Stomach (tissue), 19 donors: ENCODE results near the gene MASP2. TPM values are rescaled to one million over a fixed set of nuclear protein-coding genes. Genes with fewer than 3 reads are reported as not detected.
"Not testable (repeated sequence)": the region's sequence is repeated elsewhere in the genome, so short reads cannot be mapped to it uniquely, and the experiment has no call there.

Source experiments
- DNase-seq, 2 donors: peaks; one replicate each; pipeline versions ENCODE4 v3.0.0 to v3.0.0-alpha.2; 2013 to 2019
- H3K27ac ChIP-seq, 5 donors: fragments of 200-600 bp in 4 of 5; sonication (generic) in 4 of 5; one replicate each; pipeline ENCODE4 v1.5.1; 2013 to 2019; ENCODE audit warnings: mild to moderate bottlenecking in 1 of 5, moderate library complexity in 1 of 5
- H3K27me3 ChIP-seq, 3 donors: fragments of 200-600 bp; sonication (generic); one replicate each; pipeline ENCODE4 v1.5.1; 2017 to 2019; ENCODE audit warnings: mixed run types in 1 of 3
- H3K36me3 ChIP-seq, 4 donors: fragments of 200-600 bp; sonication (generic); 1 replicate in 3 of 4; 2 replicates in 1 of 4; pipeline ENCODE4 v1.5.1; 2016 to 2019
- H3K4me1 ChIP-seq, 4 donors: fragments of 200-600 bp; sonication (generic); one replicate each; pipeline ENCODE4 v1.5.1; 2016 to 2019
- H3K4me3 ChIP-seq, 4 donors: fragments of 200-600 bp; sonication (generic) in 3 of 4; one replicate each; pipeline ENCODE4 v1.5.1; 2016 to 2019; ENCODE audit warnings: mild to moderate bottlenecking in 1 of 4
- H3K9me3 ChIP-seq, 4 donors: fragments of 200-600 bp; sonication (generic); one replicate each; pipeline ENCODE4 v1.5.1; 2016 to 2019
- CTCF ChIP-seq, 7 experiments: fragments of 450-650 bp in 4 of 7; fragments of 200-600 bp in 3 of 7; sonication (generic) in 3 of 7; IDR thresholded peaks; one replicate each; pipeline ENCODE4 v1.5.1; 2016 to 2019; ENCODE audit warnings: antibody characterized with exemption in 7 of 7, control low read depth in 2 of 7, mild to moderate bottlenecking in 1 of 7
- EP300 ChIP-seq: sonication (generic); formaldehyde crosslinking; IDR thresholded peaks from one replicate; pipeline ENCODE4 v1.6.1; 2017; ENCODE audit warnings: antibody characterized with exemption
- POLR2A ChIP-seq, 4 donors: fragments of 450-650 bp; IDR thresholded peaks; one replicate each; pipeline ENCODE4 v1.6.1; 2016; ENCODE audit warnings: antibody characterized with exemption in 4 of 4, control low read depth in 2 of 4, mild to moderate bottlenecking in 1 of 4, moderate library complexity in 1 of 4
- POLR2AphosphoS5 ChIP-seq, 3 donors: sonication (generic); formaldehyde crosslinking; IDR thresholded peaks; one replicate each; pipeline ENCODE4 v1.6.1; 2016; ENCODE audit warnings: antibody characterized with exemption in 3 of 3
- WGBS, 5 donors: extraction: QIAGEN DNeasy Blood & Tissue Kit in 3 of 5; methylation state at CpG; one replicate each; pipeline versions ENCODE4 v1.1.5 to v1.1.7; 2013 to 2018; 5-methylcytosine and 5-hydroxymethylcytosine counted together
- intact Hi-C: fragments of 100-400 bp; cut with DNase I; formaldehyde crosslinking; loops from one replicate; pipeline ENCODE4 v1.15.1; 2023; ENCODE audit warnings: low total_unique reads
- long read RNA-seq, 10 donors: transcript quantifications; one replicate each; lab custom pipeline, GENCODE V29; 2026
- polyA plus RNA-seq, 3 donors: library from polyadenylated mRNA; stranded (reverse); fragments of 200-250 nt; gene quantifications; one replicate each; pipeline ENCODE4 v1.2.3, GENCODE V29; 2013
- total RNA-seq, 5 donors: library from RNA; depleted of rRNA; stranded (reverse); fragments of >200 nt; gene quantifications; one replicate each; pipeline versions ENCODE4 v1.1.0 to v1.2.3, GENCODE V29; 2014 to 2016
- donor health status: healthy with polysubstance abuse.
- donor health status: Bipolar disorder and iron deficiency.
- donor health status: healthy.

The MASP2 gene
- not detected for total RNA-seq
- polyA plus RNA-seq, result not detected
- long read RNA-seq, donor 1, result 0 reads
- long read RNA-seq, donor 2, result 0 reads
- long read RNA-seq, donor 3, result 0 reads
- long read RNA-seq, donor 4, result 0 reads
- long read RNA-seq, donor 5, partial matches to known transcripts, result 6 of 6 reads
- long read RNA-seq, donor 5, other reads (novel, unspliced or antisense), result 0 of 6 reads
- long read RNA-seq, donor 6, result 0 reads
- long read RNA-seq, donor 7, result 0 reads
- long read RNA-seq, donor 8, partial matches to known transcripts, result 5 of 5 reads
- long read RNA-seq, donor 8, other reads (novel, unspliced or antisense), result 0 of 5 reads
- long read RNA-seq, donor 9, result 0 reads
- long read RNA-seq, donor 10, result 0 reads

- H3K27ac ChIP-seq, result no peak within 1 kb of the TSS
- TF ChIP-seq POLR2AphosphoS5 (IDR thresholded peaks at IDR 0.05) (no peak), POLR2A (IDR thresholded peaks at IDR 0.05) (no peak)
- no peaks in the 10 kb centered on the region for H3K36me3 ChIP-seq
- no peaks in the 10 kb centered on the region for H3K9me3 ChIP-seq
- H3K4me1 ChIP-seq, result peaks cover 0 to 3% (median 1%) of the 10 kb centered on the region in 4 donors
- intact Hi-C loops, result no loop called here
- H3K27me3 ChIP-seq, result peaks cover 0 to 8% (median 0%) of the 10 kb centered on the region in 3 donors
- H3K4me3 ChIP-seq, result no peak within 1 kb of the TSS
- WGBS, 5 donors, result 85 to 91% (median 88%) methylated on average over 15 to 28 of the region's 28 CpGs
- DNase-seq, result no peak
Measured at GRCh38 chr1:11046625-11047365, at the start of gene MASP2. Gene MASP2, minus strand, starts transcription at chr1:11047239. Its CDS starts 32 bp downstream, at chr1:11047207.

GRCh38 chr1:11083784-11084183, 36.7 kb upstream of the MASP2 start:
- H3K36me3 ChIP-seq, result peaks cover 52 to 80% (median 74%) of the 10 kb centered on the region in 4 donors
- H3K27ac ChIP-seq, H3K9me3 ChIP-seq, H3K27me3 ChIP-seq, H3K4me1 ChIP-seq, H3K4me3 ChIP-seq, DNase-seq, intact Hi-C loops: not testable (repeated sequence)
- 90 to 100% (median 96%) methylated on average over 2 to 3 of the region's 3 CpGs for WGBS, 5 donors

GRCh38 chr1:11080931-11081330, 33.9 kb upstream of the MASP2 start:
- intact Hi-C loops, result no loop called here
- Histone ChIP-seq H3K9me3 (no peaks in the 10 kb centered on the region), H3K4me1 (no peaks in the 10 kb centered on the region), H3K4me3 (no peak overlapping the region), H3K27me3 (no peaks in the 10 kb centered on the region), H3K36me3 (peaks cover 51 to 80% (median 74%) of the 10 kb centered on the region in 4 donors), H3K27ac (no peak overlapping the region)
- DNase-seq, result peak in 1 of 2 donors; percentile 8
- no peak for TF ChIP-seq CTCF (IDR thresholded peaks at IDR 0.05)
- TF ChIP-seq EP300, result no peak
- no peak for TF ChIP-seq POLR2AphosphoS5 (IDR thresholded peaks at IDR 0.05)
- no peak for TF ChIP-seq POLR2A (IDR thresholded peaks at IDR 0.05)
- 81 to 94% (median 87%) methylated on average over 12 of the region's 12 CpGs for WGBS, 5 donors

DNA sequence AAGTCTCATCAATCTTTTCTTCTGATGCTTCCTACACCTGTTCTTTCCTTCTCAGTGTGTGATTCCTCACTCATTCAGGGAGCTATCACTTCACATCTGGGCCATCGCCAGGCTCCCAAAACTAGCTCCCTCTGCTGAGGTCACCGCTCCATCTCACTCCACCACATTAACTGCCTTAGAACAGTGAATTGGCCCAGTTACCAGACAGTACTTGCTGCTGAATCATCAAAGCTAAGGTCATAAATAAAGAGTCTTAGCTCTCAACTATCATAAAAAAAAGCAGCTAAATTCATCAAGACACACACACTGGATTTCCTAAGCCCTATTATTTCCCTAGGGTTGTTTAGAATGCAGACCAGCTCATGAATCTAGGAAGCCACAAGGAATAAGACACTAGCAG, 31.6 kb upstream of the MASP2 start:
- no peak for DNase-seq
- TF ChIP-seq CTCF (IDR thresholded peaks at IDR 0.05) (no peak), EP300 (no peak), POLR2AphosphoS5 (IDR thresholded peaks at IDR 0.05) (no peak), POLR2A (IDR thresholded peaks at IDR 0.05) (no peak)

GRCh38 chr1:11073398-11073797, 26.4 kb upstream of the MASP2 start:
- WGBS, 5 donors, result 89 to 93% (median 91%) methylated on average over 7 of the region's 7 CpGs
- DNase-seq, H3K4me1 ChIP-seq, H3K4me3 ChIP-seq, intact Hi-C loops, H3K27me3 ChIP-seq, H3K27ac ChIP-seq, H3K9me3 ChIP-seq: not testable (repeated sequence)
- H3K36me3 ChIP-seq, result peaks cover 96 to 100% (median 100%) of the 10 kb centered on the region in 4 donors

More for the DNA sequence above, 31.6 kb upstream of the MASP2 start:
- Histone ChIP-seq H3K4me3 (no peak overlapping the region), H3K36me3 (peaks cover 74 to 99% (median 96%) of the 10 kb centered on the region in 4 donors), H3K27ac (no peak overlapping the region), H3K4me1 (no peaks in the 10 kb centered on the region), H3K9me3 (no peaks in the 10 kb centered on the region), H3K27me3 (no peaks in the 10 kb centered on the region)
- intact Hi-C loops, result no loop called here
- 95 to 98% (median 98%) methylated on average over 2 of the region's 2 CpGs for WGBS, 5 donors
